ENCODE results near the gene RIN3. TPM values are rescaled to one million over a fixed set of nuclear protein-coding genes. Genes with fewer than 3 reads are reported as not detected.

The RIN3 gene
- total RNA-seq, 1 donor, result 7.3 TPM

GRCh38 chr14:92658684-92659083, 145.1 kb downstream of the RIN3 start:
- DNase-seq (ENCODE audit: low read depth), result no peak
- H3K4me3 ChIP-seq (ENCODE audit: low read depth, low read length), result no peak overlapping the region
- TF ChIP-seq, protein P1, sequence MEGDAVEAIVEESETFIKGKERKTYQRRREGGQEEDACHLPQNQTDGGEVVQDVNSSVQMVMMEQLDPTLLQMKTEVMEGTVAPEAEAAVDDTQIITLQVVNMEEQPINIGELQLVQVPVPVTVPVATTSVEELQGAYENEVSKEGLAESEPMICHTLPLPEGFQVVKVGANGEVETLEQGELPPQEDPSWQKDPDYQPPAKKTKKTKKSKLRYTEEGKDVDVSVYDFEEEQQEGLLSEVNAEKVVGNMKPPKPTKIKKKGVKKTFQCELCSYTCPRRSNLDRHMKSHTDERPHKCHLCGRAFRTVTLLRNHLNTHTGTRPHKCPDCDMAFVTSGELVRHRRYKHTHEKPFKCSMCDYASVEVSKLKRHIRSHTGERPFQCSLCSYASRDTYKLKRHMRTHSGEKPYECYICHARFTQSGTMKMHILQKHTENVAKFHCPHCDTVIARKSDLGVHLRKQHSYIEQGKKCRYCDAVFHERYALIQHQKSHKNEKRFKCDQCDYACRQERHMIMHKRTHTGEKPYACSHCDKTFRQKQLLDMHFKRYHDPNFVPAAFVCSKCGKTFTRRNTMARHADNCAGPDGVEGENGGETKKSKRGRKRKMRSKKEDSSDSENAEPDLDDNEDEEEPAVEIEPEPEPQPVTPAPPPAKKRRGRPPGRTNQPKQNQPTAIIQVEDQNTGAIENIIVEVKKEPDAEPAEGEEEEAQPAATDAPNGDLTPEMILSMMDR (IDR thresholded peaks at IDR 0.05; ENCODE audit: insufficient read depth, low read depth, low read length), result no peak

DNA sequence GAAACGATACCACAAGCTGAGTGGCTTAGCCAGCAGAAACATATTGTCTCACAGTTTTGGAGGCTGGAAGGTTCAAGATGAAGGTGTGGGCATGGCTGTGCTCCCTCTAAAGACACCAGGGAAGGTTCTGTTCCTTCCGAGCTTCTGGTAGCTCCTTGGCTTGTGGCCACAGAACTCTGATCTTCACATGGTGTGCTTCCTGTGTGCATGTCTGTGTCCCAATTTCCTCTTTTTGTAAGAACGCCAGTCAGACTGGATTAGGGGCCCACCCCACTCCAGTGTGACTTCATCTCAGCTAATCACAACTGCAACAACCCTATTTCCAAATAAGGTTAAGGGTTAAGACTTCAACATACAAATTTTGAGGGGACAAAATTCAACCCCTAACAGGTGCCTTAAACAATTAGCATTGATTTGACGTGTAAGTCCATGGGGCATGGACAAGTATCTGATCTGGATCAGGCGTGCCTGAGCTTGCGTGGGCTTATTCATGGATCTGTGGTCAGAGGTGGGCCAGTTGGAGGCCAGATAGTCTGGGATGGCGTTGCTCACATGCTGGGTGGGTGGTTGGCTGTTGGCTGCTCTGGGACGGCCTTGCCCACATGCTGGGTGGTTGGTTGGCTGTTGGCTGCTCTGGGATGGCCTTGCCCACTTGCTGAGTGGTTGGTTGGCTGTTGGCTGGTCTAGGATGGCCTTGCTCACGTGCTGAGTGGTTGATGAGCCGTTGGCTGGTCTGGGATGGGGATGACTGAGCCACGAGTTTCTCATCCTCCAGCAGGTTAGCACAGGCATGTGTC, 146.4 kb downstream of the RIN3 start:
- DNase-seq (ENCODE audit: low read depth), result peak; percentile 68
- TF ChIP-seq, protein P1 (IDR thresholded peaks at IDR 0.05; ENCODE audit: insufficient read depth, low read depth, low read length), result no peak
- no peak overlapping the region for H3K4me3 ChIP-seq (ENCODE audit: low read depth, low read length)

GRCh38 chr14:92660571-92660970, 147.0 kb downstream of the RIN3 start:
- TF ChIP-seq, protein P1 (IDR thresholded peaks at IDR 0.05; ENCODE audit: insufficient read depth, low read depth, low read length), result no peak
- no peak for DNase-seq (ENCODE audit: low read depth)
- H3K4me3 ChIP-seq (ENCODE audit: low read depth, low read length), result no peak overlapping the region

GRCh38 chr14:92663049-92663448, 149.5 kb downstream of the RIN3 start:
- no peak for DNase-seq (ENCODE audit: low read depth)

DNA sequence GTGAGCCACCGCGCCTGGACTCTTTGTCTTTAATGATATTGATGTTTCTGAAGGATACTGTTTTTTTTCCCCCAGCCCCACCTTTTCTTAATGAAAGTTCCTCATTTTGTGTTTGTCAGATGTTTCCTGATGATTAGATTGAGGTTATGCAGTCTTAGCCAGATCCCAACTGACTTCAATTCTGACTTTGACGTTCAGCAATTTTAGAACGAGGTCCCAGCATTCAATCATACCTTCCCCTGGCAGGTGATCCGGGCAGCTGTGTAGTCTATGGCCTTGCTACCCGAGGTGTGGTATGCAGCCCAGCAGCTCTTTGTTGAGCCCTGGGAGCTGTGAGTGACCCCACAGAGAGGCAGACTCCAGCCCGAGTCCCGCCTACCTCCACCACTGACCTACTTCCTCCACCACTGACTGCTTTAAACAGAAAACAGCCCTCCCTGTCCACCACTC, 152.1 kb downstream of the RIN3 start:
- no peak for DNase-seq (ENCODE audit: low read depth)
- no peak overlapping the region for H3K4me3 ChIP-seq (ENCODE audit: low read depth, low read length)
- TF ChIP-seq, protein P1 (IDR thresholded peaks at IDR 0.05; ENCODE audit: insufficient read depth, low read depth, low read length), result no peak

More at GRCh38 chr14:92663049-92663448, 149.5 kb downstream of the RIN3 start:
- TF ChIP-seq, protein P1 (IDR thresholded peaks at IDR 0.05; ENCODE audit: insufficient read depth, low read depth, low read length), result no peak
- H3K4me3 ChIP-seq (ENCODE audit: low read depth, low read length), result no peak overlapping the region

DNA sequence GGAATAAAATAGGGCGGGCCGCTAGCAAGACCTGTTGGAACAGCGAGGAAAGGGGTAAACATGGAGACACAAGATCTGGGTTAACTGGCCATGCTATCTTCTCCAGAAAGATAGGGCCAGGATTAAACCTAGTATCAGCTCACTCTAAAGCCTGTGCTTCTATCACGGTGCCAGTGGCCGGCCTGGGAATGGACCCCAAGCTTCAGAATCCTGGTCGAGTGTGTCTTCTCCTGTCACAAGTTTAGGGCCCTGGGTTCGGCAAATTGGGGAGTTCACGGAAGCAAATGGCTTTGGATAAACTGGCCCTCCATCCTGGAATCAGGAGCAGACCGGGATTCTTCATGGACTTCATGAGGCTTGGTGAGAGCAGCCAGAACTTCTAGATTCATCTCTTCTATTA, 152.7 kb downstream of the RIN3 start:
- no peak for DNase-seq (ENCODE audit: low read depth)
- no peak overlapping the region for H3K4me3 ChIP-seq (ENCODE audit: low read depth, low read length)
- TF ChIP-seq, protein P1 (IDR thresholded peaks at IDR 0.05; ENCODE audit: insufficient read depth, low read depth, low read length), result no peak

Data from fibroblast of villous mesenchyme (primary cell).